Heart left ventricle (tissue), 16 donors: ENCODE results near the gene CRADD. TPM values are rescaled to one million over a fixed set of nuclear protein-coding genes. Genes with fewer than 3 reads are reported as not detected.
A peak's percentile ranks its signal among the peaks of the same experiment; 100 is the strongest.

ENCODE experiments used
- ATAC-seq, 4 donors: fragments of 200-7000 bp; cut with Tn5 transposase; one replicate each; pipeline ENCODE4 v1.9.1; 2020 to 2022; ENCODE audit warnings: moderate library complexity in 4 of 4, mild to moderate bottlenecking in 3 of 4, moderate number of reproducible peaks in 1 of 4
- DNase-seq, 5 donors: peaks; one replicate each; pipeline ENCODE4 v3.0.0-alpha.2; 2020
- H3K27ac ChIP-seq, 12 donors: fragments of 200-600 bp; sonication (generic) in 4 of 12; one replicate each; pipeline versions ENCODE4 v1.5.0 to v1.8.0; 2016 to 2022; ENCODE audit warnings: mild to moderate bottlenecking in 2 of 12
- H3K27me3 ChIP-seq, 9 donors: fragments of 200-600 bp; sonication (generic) in 2 of 9; one replicate each; pipeline versions ENCODE4 v1.5.1 to v1.8.0; 2016 to 2022; ENCODE audit warnings: mild to moderate bottlenecking in 3 of 9
- H3K36me3 ChIP-seq, 9 donors: fragments of 200-600 bp; sonication (generic) in 2 of 9; one replicate each; pipeline versions ENCODE4 v1.5.0 to v1.8.0; 2018 to 2022; ENCODE audit warnings: mild to moderate bottlenecking in 2 of 9
- H3K4me1 ChIP-seq, 12 donors: fragments of 200-600 bp; sonication (generic) in 4 of 12; one replicate each; pipeline versions ENCODE4 v1.5.0 to v1.8.0; 2016 to 2022; ENCODE audit warnings: mild to moderate bottlenecking in 3 of 12
- H3K4me3 ChIP-seq, 12 donors: fragments of 200-600 bp; sonication (generic) in 4 of 12; one replicate each; pipeline versions ENCODE4 v1.5.0 to v1.8.0; 2017 to 2022; ENCODE audit warnings: mild to moderate bottlenecking in 9 of 12, moderate library complexity in 4 of 12
- H3K9me3 ChIP-seq, 12 donors: fragments of 200-600 bp; sonication (generic) in 4 of 12; one replicate each; pipeline versions ENCODE4 v1.5.0 to v1.8.0; 2016 to 2022; ENCODE audit warnings: mild to moderate bottlenecking in 1 of 12
- CTCF ChIP-seq, 12 donors: fragments of 200-600 bp; sonication (generic) in 4 of 12; IDR thresholded peaks; one replicate each; pipeline versions ENCODE4 v1.5.0 to v1.8.0; 2018 to 2022; ENCODE audit warnings: antibody characterized with exemption in 12 of 12, mild to moderate bottlenecking in 5 of 12
- POLR2A ChIP-seq, 2 donors: fragments of 450-650 bp; IDR thresholded peaks; one replicate each; pipeline ENCODE4 v1.6.1; 2017; ENCODE audit warnings: antibody characterized with exemption in 2 of 2, mild to moderate bottlenecking in 2 of 2, moderate library complexity in 2 of 2
- WGBS, 4 donors: extraction: QIAGEN DNeasy Blood & Tissue Kit in 2 of 4; methylation state at CpG; one replicate each; pipeline versions ENCODE4 v1.1.5 to v1.1.7; 2013 to 2018; 5-methylcytosine and 5-hydroxymethylcytosine counted together
- intact Hi-C, 10 donors: fragments of 100-400 bp; cut with DNase I; formaldehyde crosslinking; loops; one replicate each; pipeline versions ENCODE4 v1.11.1 to v1.14.2; 2022
- polyA plus RNA-seq, 2 donors: library from polyadenylated mRNA; stranded (reverse); fragments of 200-250 nt; gene quantifications; one replicate each; pipeline ENCODE4 v1.2.3, GENCODE V29; 2013
- total RNA-seq, 9 donors: library from RNA; depleted of rRNA in 2 of 9; stranded (reverse); fragments of >200 nt in 2 of 9; fragmentation: NEBNext Ultra II Directional in 3 of 9; extraction: Animal tissue kit (Norgen Biotek cat#: 25700) in 3 of 9; gene quantifications; one replicate each; pipeline versions ENCODE4 v1.1.0 to v1.2.4, GENCODE V29; 2016 to 2023
- donor health status: ischemic (EF 13 %, LVEDD 7.1; RV severe dilation, severe dysfunction).
- donor health status: healthy with polysubstance abuse.
- donor health status: DM: no; HTN: yes; CAD: no.
- donor health status: DM: no; HTN: no; CAD: no.
- donor health status: ischemic (EF 25% LVEDD 6.9; RV normal size, moderate dysfunction).
- donor health status: ischemic (EF 25% LVEDD 5.7; RV mildly dilated, moderate dysfunction).
- donor health status: healthy.
- donor health status: DM: yes; HTN: yes; CAD: no.
- donor health status: ischemic (EF 35%, LVEDD 5.7; RV mildly dilated, moderate dysfunction).
- donor health status: nonischemic (EF 11% LVEDD 7.7; RV severe dilation, severe dysfunction).
- donor health status: DM: yes; HTN: yes; CAD: no.
- donor health status: PGD.
- donor health status: ischemic (EF 29% LVEDD 5.4; RV normal size, mild dysfunction).
- donor health status: nonischemic (EF 23%, LVEDD 6.1; RV moderate dilation, normal function).

CRADD gene
- total and polyA plus RNA-seq, 11 donors: 11.0 to 100 (median 44.5) TPM

DNA sequence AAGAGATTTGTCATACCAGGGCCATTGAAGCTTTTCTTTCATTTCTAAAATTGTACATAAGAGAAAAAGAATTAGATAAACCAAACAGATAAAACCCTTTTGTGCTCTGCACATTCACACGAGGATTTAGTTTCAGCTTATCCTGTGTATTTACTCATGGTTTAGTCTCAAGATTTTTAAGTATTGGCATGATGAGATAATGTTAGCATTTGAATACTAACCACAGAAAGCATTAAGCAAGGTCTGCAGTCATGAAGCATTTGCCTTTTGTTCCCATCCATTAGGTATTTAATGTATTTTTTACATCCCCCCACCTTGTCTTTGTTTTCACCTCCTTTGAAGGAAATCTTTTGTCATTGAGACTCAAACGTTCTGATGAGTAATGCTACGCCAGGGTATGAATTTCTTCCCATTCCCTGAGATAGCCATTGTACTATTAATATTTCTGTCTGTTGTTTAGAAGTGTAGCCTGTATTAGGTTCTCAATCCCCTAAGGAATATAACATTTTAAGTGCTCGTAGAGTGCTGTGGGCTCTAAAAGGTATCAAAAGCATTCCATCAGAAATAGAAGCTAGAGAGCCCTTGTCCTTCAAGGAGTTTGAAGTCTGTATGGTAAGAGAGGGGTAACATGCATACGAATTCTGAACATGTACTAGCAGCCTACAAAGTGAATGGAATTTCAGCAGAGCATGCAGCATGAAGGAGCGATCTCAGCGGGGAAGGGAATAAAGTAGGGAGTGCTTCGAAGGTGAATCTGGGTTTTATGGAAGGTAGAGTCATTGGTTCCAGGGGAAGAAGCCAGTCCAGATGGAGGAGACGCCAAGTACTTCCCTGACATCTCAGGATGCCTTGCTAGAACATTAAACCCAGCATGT is 22.3 kb downstream of the CRADD start:
- no peaks in the 10 kb centered on the region for H3K36me3 ChIP-seq
- H3K4me3 ChIP-seq: no peak overlapping the region
- no peaks in the 10 kb centered on the region for H3K27me3 ChIP-seq
- DNase-seq (no peak), ATAC-seq (peak in 2 of 4 donors; percentile 28 to 31)
- intact Hi-C loops: no loop called here
- H3K4me1 ChIP-seq: peaks cover 3 to 69% (median 49%) of the 10 kb centered on the region in 12 donors
- no peaks in the 10 kb centered on the region for H3K9me3 ChIP-seq
- WGBS, 4 donors: 56 to 65% (median 60%) methylated on average over 9 of the region's 9 CpGs
- H3K27ac ChIP-seq: peak overlapping the region in 10 of 12 donors; percentile 12 to 62 (median 47)
- TF ChIP-seq POLR2A (IDR thresholded peaks at IDR 0.05): no peak
- TF ChIP-seq CTCF (IDR thresholded peaks at IDR 0.05): no peak

DNA sequence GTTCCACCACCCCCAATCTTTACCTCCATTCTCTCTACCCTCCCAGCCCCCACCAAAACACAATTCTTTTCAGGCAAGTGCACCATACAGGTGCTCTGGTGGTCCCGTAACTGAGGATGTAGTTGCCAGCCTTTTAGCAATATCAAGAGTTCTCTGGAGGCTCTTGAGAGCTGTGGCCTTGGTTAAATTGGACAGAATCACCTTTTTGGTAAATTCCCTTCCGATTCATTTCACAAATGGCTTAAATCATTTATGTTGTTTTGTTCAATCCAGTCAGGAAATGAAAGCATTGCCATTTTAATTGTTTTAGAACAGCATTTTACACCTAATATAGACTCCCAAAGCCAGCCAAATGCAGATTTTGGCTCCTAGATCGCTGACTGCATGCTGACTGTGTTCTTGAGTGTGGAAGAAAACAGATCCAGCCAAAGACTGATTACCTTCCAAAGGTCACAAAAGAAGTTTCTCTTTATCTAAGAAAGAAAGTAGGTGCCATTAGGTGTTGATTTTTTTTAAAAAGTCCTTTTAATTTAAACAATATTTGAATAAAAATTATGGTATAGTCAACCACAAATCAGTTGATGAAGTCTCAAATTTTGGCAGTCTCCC is 25.6 kb downstream of the CRADD start:
- Histone ChIP-seq H3K27me3 (no peaks in the 10 kb centered on the region), H3K4me1 (peaks cover 3 to 90% (median 60%) of the 10 kb centered on the region in 12 donors), H3K27ac (peak overlapping the region in 4 of 12 donors; percentile 11 to 21 (median 16)), H3K9me3 (peaks cover 0 to 1% (median 0%) of the 10 kb centered on the region in 12 donors), H3K4me3 (no peak overlapping the region), H3K36me3 (no peaks in the 10 kb centered on the region)
- DNase-seq: no peak
- intact Hi-C loops: no loop called here
- ATAC-seq: no peak
- 66 to 82% (median 70%) methylated on average over 3 of the region's 3 CpGs for WGBS, 4 donors
- TF ChIP-seq CTCF (IDR thresholded peaks at IDR 0.05): no peak
- no peak for TF ChIP-seq POLR2A (IDR thresholded peaks at IDR 0.05)

DNA sequence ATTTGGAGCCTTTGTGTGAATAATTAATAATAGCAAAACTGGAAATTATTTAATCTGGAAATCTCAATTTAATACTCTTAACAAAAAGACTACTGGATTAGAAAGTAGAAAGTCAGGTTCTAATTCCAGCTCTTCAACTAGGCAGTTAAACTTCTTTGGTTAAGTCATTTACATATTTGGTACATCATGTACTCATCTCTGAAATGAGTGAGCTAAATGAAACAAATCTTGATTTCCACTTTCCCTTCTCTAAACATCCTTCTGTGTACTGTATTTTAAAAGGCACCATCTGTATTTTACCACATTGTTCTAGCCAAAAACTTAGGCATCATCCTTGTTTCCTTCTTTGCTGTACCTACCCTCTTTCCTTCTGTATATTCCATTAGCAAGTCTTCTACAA is 26.9 kb downstream of the CRADD start:
- peaks cover 0 to 77% (median 50%) of the 10 kb centered on the region in 12 donors for H3K4me1 ChIP-seq
- no peak overlapping the region for H3K4me3 ChIP-seq
- intact Hi-C loops: no loop called here
- no peaks in the 10 kb centered on the region for H3K27me3 ChIP-seq
- H3K27ac ChIP-seq: peak overlapping the region in 7 of 12 donors; percentile 7 to 57 (median 39)
- ATAC-seq (no peak), DNase-seq (no peak)
- no peaks in the 10 kb centered on the region for H3K36me3 ChIP-seq
- TF ChIP-seq CTCF (IDR thresholded peaks at IDR 0.05): no peak
- no peak for TF ChIP-seq POLR2A (IDR thresholded peaks at IDR 0.05)
- H3K9me3 ChIP-seq: peaks cover 0 to 13% (median 1%) of the 10 kb centered on the region in 12 donors

GRCh38 chr12:93704625-93705024 is 27.4 kb downstream of the CRADD start:
- 83 to 90% (median 84%) methylated on average over 4 of the region's 4 CpGs for WGBS, 4 donors
- H3K9me3 ChIP-seq: peaks cover 0 to 18% (median 6%) of the 10 kb centered on the region in 12 donors

More at GRCh38 chr12:93704625-93705024, 27.4 kb downstream of the CRADD start:
- Histone ChIP-seq H3K4me3 (no peak overlapping the region), H3K36me3 (no peaks in the 10 kb centered on the region), H3K4me1 (peaks cover 0 to 72% (median 45%) of the 10 kb centered on the region in 12 donors), H3K27me3 (no peaks in the 10 kb centered on the region), H3K27ac (peak overlapping the region in 7 of 12 donors; percentile 7 to 57 (median 39))
- no peak for DNase-seq
- intact Hi-C loops: no loop called here
- ATAC-seq: peak in 1 of 4 donors; percentile 33
- no peak for TF ChIP-seq POLR2A (IDR thresholded peaks at IDR 0.05)
- TF ChIP-seq CTCF (IDR thresholded peaks at IDR 0.05): no peak
